Fibroblast of skin of left biceps (primary cell): ENCODE data around the gene SSC5D.
A peak's percentile ranks its signal among the peaks of the same experiment; 100 is the strongest.

Source experiments
- DNase-seq, 2 experiments: peaks; one replicate each; pipeline ENCODE4 v3.0.0-alpha.2; 2013; ENCODE audit warnings: low read depth in 2 of 2

Gene SSC5D

DNA sequence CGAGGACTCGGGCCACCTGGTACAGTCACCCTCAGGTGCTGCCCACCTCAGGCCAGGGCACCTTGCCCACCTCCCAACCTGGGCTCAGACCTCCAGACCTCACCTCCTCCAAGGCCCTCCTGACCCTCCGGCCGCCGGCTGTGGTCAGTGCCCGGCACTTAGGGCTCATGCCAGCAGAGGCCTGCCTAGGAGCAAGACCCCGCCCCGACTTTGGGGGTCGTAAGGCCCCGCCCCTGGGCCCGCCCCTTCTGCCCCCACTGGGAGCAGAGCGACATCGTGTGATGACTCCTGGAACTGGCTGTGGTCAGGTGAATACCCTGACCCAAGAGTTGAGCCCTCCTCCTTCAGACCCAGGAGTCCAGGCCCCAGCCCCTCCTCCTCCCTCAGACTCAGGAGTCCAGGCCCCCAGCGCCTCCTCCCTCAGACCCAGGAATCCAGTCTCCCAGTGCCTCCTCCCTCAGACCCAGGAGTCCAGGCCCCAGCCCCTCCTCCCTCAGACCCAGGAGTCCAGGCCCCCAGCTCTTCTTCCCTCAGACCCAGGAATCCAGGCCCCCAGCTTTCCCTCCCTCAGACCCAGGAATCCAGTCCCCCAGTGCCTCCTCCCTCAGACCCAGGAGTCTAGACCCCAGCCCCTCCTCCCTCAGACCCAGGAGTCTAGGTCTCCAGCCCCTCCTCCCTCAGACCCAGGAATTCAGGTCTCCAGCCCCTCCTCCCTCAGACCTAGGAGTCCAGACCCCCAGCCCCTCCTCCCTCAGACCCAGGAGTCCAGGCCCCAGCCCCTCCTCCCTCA is 48.9 kb downstream of the SSC5D start, which contains the start of gene SBK2:
TSS of gene SBK2 (minus strand) at position 183 of the 790 bp plus-strand sequence. CDS start 839 bp downstream, outside the sequence.
- no peak for DNase-seq

DNA sequence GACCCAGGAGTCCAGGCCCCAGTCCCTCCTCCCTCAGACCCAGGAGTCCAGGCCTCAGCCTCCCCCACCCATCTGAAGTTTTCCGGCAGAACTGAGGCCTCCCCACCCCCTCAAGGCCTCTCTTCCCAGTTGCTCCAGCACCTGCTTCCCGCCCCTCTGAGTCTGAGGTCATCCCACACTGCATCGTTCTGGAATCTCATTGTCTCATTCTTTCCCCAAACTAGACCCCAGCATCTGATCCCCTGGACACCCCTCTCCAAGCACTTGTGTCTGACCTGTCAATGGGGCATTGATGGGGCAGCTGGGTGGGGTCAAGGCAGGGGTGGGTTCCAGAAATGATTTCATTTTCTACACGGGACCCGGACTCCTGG is 49.5 kb downstream of the SSC5D start:
- no peak for DNase-seq

DNA sequence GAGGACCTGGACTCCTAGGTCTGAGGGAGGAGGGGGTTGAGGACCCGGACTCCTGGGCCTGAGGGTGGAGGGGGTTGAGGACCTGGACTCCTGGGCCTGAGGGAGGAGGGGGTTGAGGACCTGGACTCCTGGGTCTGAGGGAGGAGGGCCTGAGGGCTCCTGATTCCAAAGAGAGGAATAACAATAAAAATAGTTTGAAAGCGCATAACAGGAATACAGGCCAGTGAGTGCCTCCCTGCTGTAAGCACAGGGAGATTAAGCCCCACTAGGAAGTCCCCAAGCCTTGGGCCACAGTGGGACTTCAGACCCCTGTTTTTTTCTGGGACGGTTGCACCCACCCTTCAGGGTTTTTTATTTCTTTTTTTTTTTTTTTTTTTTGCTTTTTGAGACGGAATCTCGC is 49.9 kb downstream of the SSC5D start:
- no peak for DNase-seq

DNA sequence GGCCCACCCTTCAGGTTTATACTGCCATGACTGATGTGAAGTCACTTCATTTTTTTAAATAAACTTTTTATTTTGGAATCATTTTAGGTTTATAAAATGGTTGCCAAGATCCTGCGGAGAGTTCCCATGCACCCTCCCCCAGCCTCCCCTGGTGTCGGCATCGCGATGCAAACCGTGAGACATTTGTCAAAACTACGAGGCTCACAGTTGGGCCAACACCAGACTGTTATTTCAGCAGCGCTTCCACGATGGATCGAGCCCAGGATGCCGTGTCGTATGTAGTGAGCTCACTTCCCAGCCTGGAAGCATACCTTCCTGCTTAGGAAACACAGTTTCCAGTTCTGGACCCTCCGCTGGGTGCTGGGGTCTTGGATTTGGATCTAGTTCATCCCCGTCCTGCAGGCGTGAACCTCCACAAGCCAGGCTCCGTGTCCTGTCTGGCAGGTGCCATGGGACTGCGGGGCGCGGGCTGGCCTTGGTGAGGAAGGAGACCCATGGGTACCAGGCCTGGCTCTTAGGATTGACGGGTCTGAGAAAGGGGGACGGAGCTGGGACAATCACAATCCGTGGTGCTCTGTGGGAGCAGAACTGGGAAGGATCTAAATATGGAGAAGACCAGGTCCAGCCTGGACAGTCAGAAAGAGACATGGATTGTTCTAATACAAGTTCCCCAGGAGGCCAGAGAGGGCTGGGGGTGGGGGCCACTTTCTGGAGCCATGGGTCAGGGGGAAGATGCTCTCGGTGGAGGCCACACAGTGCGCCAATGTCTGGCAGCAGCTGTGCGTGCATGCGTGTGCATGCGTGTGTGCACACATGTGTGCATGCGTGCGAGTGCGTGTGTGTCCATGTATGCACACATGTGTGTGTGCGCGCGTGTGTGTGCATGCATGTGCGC is 51.1 kb downstream of the SSC5D start:
- no peak for DNase-seq

DNA sequence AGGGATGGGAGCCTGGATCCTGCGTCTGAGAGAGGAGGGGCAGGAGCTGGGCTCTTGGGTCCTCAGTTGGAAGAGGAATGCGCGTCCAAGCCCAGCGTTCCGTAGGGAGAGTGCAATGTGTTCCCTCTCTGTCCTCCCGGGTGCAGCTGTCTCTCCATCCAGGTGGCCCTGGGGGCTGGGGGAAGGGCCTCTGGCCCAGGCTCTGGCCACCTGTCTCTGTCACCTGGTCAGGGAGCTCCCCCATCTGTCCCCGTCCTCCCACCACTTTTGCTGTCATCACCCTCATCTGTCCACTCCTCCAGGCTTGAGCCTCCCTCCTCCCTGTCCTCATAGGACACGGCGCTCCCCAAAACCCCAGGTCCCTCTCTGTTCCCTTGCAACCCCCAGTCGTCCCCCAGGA is 52.4 kb downstream of the SSC5D start:
- no peak for DNase-seq

DNA sequence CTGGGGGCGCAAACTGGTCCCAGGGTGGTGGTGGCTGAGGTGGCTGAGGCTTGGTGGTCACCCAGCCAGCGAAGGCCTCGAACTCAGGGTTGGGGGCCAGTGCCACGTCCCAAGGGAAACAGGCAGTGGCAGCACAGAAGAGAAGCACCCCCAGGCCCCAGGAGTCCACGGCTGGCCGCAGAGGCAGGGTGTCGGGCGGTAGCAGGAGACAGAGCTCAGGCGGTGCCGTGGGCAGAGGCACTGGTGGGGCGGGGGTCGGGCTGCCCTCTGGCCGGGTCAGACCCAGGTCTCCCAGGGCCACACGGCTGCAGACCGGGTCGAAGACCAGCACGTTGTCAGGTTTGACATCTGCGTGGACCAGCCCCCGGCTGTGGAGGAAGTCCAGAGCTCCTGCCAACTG is 52.9 kb downstream of the SSC5D start:
- DNase-seq, result no peak

DNA sequence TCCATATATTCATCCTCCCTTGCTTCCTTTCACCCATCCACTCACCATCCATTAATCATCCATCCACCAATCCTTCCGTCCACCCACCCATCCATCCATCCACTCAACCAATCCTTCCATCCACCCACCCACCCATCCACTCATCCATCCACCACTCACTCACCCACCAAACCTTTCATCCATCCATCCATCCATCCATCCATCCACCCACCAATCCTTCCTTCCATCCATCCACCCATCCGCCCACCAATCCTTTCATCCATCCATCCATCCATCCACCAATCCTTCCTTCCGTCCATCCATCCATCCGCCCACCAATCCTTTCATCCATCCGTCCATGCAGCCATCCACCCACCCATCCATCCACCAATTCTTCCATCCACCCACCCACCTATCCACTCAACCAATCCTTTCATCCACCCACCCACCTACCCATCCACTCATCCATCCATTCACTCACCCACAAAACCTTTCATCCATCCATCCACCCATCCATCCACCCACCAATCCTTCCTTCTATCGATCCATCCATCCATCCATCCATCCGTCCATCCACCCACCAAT is 54.1 kb downstream of the SSC5D start:
- no peak for DNase-seq

DNA sequence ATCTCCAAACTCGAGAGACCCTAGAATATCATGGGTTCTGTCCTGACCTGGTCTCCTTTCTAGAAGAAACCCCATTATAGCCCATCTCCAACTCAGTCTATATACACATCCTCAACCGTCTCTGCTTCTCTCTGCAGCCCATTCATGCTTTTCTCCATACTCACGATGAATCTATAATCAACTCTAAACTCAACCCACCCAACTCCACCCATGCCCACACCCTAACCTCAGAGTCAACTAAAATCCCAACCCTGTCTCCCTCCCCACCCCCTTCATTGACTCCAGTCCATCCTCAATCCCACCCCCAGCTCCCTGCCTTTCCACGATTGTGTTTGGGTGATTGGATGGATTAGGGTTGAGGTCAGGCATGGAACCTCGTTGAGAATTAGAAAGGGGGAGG is 55.3 kb downstream of the SSC5D start:
- DNase-seq, result no peak

DNA sequence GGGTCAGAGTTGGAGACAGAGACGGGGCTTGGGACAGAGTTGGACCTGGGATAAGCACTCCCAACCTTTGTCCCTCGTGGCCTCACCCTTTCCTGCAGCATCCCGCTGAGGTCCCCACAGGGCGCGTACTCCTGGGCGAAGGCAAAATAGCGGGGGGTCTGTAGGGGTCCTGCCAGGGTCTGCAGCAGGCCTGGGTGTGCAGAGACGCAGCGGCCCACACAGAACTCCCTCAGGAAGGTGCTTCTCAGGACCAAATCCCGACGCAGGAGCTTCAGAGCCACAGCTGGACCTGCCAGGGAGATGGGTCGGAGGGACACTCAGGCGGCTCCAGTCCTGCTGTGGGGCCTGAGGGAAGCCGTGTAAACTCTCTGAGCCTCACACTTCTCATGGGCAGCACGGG is 55.8 kb downstream of the SSC5D start:
- DNase-seq, result no peak

DNA sequence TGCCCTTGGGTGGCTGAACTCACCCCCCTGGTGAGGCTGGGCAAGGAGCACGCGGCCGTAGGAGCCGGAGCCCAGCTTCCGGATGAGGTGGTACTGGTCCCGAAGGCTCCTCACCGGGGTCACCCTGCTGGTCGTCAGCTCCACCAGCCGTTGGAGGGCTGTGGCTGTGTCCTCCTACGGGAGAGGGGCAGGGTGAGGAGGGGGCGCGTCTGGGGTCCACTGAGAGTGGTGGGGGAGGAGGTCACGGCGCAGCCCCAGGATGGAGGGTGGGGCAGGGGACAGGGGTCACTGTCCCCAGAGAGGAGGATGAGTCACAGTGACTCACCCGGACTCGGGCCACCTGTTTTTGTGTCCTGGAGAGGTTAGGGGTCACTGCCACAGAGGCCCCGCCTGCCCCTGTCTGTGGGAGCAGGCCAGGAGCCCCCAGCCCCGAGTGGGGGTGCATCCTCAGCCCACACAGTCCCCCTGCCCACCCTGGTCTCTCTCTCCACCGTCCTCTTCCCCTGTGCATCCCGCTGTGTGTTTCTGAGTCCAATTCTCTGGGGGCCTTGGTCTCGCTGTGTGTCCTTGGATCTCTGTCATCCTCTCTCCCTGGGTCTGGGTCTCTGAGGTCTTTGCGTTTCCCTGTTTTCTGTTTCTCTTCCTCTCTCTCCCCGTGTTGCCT is 56.7 kb downstream of the SSC5D start:
- no peak for DNase-seq

DNA sequence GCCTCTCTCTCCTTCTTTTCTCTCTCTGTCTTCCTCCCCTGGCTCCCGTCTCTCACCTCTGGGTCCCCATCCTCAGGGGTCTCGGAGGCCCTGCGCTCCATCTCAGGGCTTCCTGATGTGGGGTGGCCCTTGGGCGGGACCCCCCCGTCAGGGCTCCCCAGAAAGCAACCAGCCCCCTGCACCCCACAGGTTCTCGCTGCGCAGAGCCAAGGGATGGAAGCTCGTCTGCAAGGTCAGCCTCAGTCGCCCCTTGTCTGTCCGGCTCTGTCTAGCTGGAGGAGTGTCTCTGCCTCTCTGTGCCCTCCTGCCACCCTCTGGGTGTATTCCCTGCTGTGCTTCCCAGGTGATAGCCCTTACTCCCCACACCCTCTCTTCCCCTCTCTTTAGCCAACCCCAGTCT is 57.2 kb downstream of the SSC5D start, which contains the start of gene SBK3:
TSS of gene SBK3 (minus strand) at position 101 of the 400 bp plus-strand sequence. CDS start at position 101, 0 bp downstream.
- DNase-seq, result no peak

DNA sequence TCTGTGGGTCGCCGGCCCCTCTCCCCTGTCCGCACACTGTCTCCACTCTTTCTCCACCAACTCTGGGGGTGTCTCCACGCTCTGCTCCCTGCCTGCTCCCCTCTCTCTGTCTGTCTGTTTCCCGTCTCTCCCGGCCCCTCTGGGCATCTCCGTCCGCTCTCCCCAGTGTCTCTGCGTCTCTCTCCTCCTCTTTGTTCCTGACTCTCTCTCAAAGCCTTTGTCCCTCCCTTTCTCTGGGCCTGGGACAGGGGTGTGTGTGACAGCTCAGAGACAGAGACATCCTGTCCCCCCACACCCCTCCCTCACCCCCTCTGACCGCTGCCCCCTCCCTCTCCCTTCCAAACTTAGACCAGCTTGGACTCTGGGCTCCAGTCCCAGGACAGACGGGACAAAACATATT is 57.8 kb downstream of the SSC5D start:
- DNase-seq, result no peak

DNA sequence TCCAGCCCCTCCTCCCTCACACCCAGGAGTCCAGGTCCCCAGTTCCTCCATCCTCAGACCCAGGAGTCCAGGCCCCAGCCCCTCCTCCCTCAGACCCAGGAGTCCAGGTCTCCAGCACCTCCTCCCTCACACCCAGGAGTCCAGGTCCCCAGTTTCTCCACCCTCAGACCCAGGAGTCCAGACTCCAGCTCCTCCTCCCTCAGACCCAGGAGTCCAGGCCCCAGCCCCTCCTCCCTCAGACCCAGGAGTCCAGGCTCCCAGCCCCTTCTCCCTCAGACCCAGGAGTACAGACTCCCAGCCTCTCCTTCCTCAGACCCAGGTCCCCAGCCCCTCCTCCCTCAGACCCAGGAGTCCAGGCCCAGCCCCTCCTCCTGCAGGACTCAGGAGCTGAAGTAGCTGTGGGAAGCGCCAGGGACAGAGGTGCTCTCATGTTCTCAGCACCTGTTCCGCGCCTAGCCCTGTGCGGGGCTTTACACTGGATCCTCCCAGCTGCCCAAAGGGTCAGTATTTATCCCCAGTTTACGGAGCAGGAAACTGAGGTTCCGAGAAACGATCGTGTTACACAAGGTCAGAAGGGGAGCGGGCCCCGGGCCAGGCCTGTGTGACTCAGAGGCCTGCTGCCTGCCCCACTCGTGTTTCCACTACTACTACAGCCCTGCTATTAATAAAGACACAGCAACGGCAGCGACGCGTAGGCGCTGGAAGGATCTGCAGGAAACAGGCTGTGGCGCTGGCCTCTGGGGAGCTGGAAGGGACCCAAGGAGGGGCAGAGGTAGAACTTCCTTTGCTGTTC is 58.8 kb downstream of the SSC5D start:
- DNase-seq, result no peak

DNA sequence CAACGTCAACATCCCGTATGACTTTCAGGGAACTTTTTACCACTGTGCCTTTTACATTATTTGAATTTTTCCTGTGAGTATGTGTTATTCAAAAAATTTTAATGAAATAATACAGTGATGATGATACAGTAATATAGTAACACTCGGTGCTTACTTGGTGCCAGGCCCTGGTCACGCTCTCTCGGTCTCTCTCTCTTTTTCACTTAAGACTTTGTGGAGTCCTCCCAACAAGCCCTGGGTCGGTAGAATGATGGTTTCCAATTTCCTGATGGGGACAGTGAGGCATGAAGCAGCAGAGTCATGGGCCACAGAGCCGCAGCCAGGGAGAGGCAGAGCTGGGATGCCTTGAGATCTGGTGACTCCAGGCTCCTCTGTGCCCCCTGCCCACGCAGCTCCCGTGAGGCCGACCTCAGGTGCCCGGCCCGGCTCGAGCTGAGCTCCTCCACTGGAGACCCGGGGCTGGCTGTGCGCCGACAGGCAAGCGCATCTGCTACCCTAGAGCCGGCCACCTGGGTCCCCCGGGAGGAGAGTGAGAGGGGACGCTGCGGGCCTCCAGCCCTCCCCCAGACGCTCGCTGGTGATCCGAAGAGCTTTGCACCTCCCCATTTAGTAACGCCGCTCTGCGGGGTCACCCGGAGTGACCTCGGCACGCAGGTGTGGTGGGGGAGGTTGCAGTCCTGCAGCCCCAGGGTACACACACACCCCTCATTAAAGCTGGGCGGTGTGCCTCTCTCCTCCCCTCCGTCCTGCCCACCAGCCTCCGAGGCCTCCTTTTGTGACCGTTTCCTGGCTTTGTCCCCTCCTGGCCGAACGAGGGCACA is 61.5 kb downstream of the SSC5D start:
- DNase-seq, result peak; percentile 78 to 80

DNA sequence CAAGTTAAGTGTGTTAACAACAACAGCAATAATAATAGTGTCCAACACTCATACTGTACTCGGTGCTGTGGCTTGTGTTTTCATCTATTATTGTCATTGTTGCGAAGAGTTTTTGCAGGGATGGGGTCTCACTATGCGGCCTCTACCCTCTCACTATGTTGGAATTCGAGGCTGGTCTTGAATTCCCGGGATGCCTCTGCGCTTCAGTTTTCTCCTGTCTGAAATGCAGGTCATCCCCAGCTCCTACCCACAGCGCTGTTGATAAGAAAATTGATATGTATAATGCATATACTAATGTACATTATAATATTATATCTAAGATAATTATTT is 62.0 kb downstream of the SSC5D start:
- no peak for DNase-seq

DNA sequence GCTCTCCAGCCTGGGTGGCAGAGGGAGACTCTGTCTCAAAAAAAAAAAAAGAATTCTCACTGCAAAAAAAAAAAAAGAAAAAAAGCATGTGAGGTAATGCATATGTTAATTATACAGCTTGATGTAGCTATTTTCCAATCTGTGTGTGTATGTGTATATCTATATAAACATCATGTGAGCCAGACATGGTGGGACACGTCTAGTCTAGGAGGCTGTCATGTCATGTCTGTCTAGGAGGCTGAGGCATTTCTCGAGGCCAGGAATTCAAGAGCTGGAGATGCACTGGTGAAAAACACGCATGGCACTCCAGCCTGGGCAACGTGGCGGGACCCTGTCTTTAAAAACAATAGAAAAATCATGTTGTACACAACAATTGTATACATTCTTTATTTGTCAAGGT is 64.0 kb downstream of the SSC5D start:
- no peak for DNase-seq

DNA sequence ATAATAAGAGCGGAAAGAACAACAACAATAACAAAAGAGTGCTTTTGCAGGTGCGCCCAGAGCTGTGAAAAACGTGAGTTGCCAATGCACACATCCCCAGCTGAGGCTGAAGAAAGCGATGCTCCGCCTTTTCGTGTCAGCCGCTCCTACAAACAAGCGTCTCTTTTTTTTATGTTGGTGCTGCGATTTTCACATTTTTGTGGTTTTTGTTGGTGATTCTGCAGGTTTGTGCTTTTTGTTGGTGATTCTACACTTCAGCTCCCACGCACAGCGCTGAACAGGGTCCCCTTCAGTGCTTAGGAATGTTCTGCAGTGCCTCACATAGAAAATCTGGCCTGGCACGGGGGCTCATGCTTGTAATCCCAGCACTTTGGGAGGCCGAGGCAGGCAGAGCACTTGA is 64.4 kb downstream of the SSC5D start:
- DNase-seq, result peak; percentile 65 to 66

DNA sequence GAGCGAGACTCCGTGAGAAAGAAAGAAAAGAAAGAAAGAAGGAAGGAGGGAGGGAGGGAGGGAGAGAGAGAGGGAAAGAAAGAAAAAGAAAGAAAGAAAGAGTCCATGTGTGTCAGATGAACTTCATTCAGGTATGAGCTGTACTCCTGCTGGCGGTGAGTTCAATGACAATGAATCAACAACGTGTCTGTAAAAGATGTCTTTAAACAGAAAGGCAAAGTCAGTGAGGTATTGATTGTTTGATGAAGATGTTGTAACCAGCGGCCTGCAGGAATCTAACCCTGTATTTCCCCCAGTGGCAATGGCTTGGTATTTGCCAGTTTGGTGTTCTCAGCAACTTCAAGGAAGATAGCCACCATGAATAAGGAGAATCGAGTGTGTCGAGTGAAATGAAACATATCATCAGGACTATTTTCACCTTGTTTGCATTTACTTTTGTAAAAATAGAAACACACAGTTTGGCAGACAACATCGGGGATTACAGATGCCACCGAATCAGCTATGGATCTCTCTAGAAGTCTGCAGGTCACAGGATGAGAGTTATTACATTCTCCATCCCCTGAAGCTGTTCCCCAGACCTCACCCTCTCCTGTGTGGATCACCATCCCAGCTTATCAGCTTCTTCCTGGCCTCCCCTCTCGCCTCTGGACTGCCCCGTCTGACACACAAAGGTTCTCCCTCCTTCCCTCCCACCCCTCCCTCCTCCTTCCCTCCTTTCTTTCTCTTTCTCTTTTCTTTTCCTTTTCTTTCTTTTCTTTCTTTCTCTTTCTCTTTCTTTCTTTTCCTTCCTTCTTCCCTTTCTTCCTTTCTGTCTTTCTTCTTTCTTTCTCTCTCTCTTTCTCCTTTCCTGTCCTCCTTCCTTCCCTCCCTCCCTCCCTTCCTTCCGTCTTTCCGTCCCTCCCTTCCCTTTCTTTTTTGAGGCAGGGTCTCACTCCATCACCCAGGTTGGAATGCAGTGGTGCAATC is 65.3 kb downstream of the SSC5D start:
- DNase-seq, result no peak

DNA sequence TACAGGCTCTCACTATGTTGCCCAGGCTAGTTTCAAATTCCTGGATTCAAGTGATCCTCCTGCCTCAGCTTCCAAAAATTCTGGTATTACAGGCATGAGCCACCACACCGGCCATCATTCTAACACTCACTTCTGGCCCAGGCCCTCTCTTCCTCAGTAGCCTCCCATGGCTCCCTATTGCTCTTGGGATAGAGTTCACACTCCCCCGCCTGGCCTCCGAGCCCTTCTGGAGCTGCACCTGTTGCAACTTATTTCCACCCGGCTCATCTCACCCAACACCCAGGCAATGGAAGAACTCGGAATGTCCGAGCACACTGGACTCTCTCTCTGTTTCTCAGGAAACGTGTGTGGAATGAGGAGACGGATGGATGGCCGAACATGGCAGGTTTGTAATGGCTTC is 66.1 kb downstream of the SSC5D start:
- no peak for DNase-seq
